ENCODE measurements around the gene SLC15A3.
"Not testable (repeated sequence)": the region's sequence is repeated elsewhere in the genome, so short reads cannot be mapped to it uniquely, and the experiment has no call there.

The SLC15A3 gene

GRCh38 chr11:60977224-60977623 lies 25.2 kb upstream of the SLC15A3 start:
- in situ Hi-C loops (cut with HindIII; ENCODE audit: low sequenced_read_pairs): no loop called here

- in situ Hi-C loops (cut with HindIII; ENCODE audit: low sequenced_read_pairs): no loop called here
Observed at GRCh38 chr11:60974726-60975125, 22.8 kb upstream of the SLC15A3 start.

GRCh38 chr11:60974316-60974715 lies 22.3 kb upstream of the SLC15A3 start:
- in situ Hi-C loops (cut with HindIII; ENCODE audit: low sequenced_read_pairs): not testable (repeated sequence)

GRCh38 chr11:60973699-60974098 lies 21.7 kb upstream of the SLC15A3 start:
- in situ Hi-C loops (cut with HindIII; ENCODE audit: low sequenced_read_pairs): no loop called here

- in situ Hi-C loops (cut with HindIII; ENCODE audit: low sequenced_read_pairs): no loop called here
Observed at GRCh38 chr11:60972182-60973030, 20.4 kb upstream of the SLC15A3 start.

GRCh38 chr11:60971520-60971919 lies 19.5 kb upstream of the SLC15A3 start, which contains the start of gene CD6:
TSS of gene CD6 (plus strand) at chr11:60971680. CDS start at chr11:60971866, 186 bp downstream.
- in situ Hi-C loops (cut with HindIII; ENCODE audit: low sequenced_read_pairs): no loop called here

GRCh38 chr11:60970890-60971289 lies 18.9 kb upstream of the SLC15A3 start:
- in situ Hi-C loops (cut with HindIII; ENCODE audit: low sequenced_read_pairs): no loop called here

GRCh38 chr11:60970369-60970774 lies 18.4 kb upstream of the SLC15A3 start:
- in situ Hi-C loops (cut with HindIII; ENCODE audit: low sequenced_read_pairs): no loop called here

GRCh38 chr11:60968223-60968622 lies 16.2 kb upstream of the SLC15A3 start:
- in situ Hi-C loops (cut with HindIII; ENCODE audit: low sequenced_read_pairs): no loop called here

GRCh38 chr11:60966890-60967289 lies 14.9 kb upstream of the SLC15A3 start:
- in situ Hi-C loops (cut with HindIII; ENCODE audit: low sequenced_read_pairs): no loop called here

- in situ Hi-C loops (cut with HindIII; ENCODE audit: low sequenced_read_pairs): no loop called here
Observed at GRCh38 chr11:60964801-60965200, 12.8 kb upstream of the SLC15A3 start.

GRCh38 chr11:60960405-60960804 lies 8.4 kb upstream of the SLC15A3 start:
- in situ Hi-C loops (cut with HindIII; ENCODE audit: low sequenced_read_pairs): no loop called here

GRCh38 chr11:60959431-60959830 lies 7.5 kb upstream of the SLC15A3 start:
- in situ Hi-C loops (cut with HindIII; ENCODE audit: low sequenced_read_pairs): no loop called here

- in situ Hi-C loops (cut with HindIII; ENCODE audit: low sequenced_read_pairs): no loop called here
Observed at GRCh38 chr11:60957188-60957587, 5.2 kb upstream of the SLC15A3 start.

- in situ Hi-C loops (cut with HindIII; ENCODE audit: low sequenced_read_pairs): no loop called here
Observed at GRCh38 chr11:60955571-60955970, 3.6 kb upstream of the SLC15A3 start.

- in situ Hi-C loops (cut with HindIII; ENCODE audit: low sequenced_read_pairs): no loop called here
Observed at GRCh38 chr11:60954421-60954820, 2.4 kb upstream of the SLC15A3 start.

- in situ Hi-C loops (cut with HindIII; ENCODE audit: low sequenced_read_pairs): no loop called here
Observed at GRCh38 chr11:60953781-60954180, 1.8 kb upstream of the SLC15A3 start.

- in situ Hi-C loops (cut with HindIII; ENCODE audit: low sequenced_read_pairs): no loop called here
Observed at GRCh38 chr11:60952742-60953170, 780 bp upstream of the SLC15A3 start.

GRCh38 chr11:60951606-60951903 lies 421 bp downstream of the SLC15A3 start:
- in situ Hi-C loops (cut with HindIII; ENCODE audit: low sequenced_read_pairs): no loop called here

GRCh38 chr11:60950933-60951605 lies 907 bp downstream of the SLC15A3 start:
- in situ Hi-C loops (cut with HindIII; ENCODE audit: low sequenced_read_pairs): no loop called here

GRCh38 chr11:60950024-60950423 lies 2.0 kb downstream of the SLC15A3 start:
- in situ Hi-C loops (cut with HindIII; ENCODE audit: low sequenced_read_pairs): no loop called here

GRCh38 chr11:60948250-60948649 lies 3.7 kb downstream of the SLC15A3 start:
- in situ Hi-C loops (cut with HindIII; ENCODE audit: low sequenced_read_pairs): no loop called here
